HG02759 (cell line): ENCODE results near the gene NID1.

Experiments
- ATAC-seq: cut with Tn5 transposase; IDR thresholded peaks from one replicate; pipeline ENCODE4 v1.9.1; 2021; ENCODE audit warnings: mild to moderate bottlenecking, moderate library complexity; ENCODE audit not compliant: unreplicated experiment

Gene NID1

DNA sequence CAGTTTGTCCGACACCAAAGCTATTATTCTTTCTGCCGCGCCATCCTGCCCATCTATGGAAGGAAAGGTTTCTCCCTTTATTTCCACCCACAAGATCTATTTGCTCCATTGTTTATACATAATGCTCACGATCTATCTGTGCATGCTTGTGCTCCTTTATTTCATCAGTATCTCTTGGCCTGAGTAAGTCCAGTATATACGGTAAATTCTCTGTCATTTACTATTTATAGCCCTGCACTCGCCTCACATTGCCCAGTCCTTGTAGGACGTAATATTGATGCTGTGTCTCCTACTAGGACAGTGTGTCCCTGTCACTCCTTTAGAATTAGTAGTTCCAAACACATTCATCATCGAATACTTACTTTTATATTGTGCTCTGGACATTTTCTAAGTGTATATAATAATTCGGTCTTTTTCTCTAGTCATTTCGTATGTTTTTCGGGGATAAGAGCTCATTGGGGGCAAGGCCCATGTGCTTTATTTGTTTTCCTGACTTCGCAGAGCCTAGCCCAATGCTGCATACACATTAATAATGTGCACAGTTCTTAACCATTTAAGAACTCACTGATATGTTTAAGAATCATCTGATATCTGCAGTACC, 3.1 kb upstream of the NID1 start:
- ATAC-seq = no peak

DNA sequence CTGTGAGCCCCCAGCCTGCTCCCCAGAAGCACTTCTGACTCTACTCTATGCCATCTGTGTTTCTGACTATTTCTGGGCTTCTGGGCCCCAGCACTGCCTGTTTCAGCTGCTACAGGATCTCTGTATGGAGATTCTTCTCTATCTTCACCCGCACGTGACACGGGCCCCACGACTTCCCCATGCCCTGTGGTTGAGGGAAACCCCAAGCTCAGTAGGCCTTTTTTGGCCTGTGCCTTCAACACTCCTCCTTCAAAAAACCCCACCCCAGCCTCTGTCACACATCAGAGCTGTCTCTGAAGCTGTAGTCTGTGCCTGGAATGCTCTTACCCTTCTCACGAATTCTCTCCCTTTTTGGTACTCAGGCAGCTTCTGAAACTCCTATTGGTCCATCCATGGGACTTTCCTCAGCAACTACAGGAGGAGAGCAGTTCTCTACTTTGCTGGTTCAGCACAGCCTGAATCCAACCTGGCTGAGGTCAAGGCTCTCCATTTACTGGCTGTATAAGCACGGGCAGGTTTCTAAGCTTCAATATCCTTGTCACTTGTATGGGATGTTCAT, 2.0 kb upstream of the NID1 start:
- peak; percentile 82 for ATAC-seq

DNA sequence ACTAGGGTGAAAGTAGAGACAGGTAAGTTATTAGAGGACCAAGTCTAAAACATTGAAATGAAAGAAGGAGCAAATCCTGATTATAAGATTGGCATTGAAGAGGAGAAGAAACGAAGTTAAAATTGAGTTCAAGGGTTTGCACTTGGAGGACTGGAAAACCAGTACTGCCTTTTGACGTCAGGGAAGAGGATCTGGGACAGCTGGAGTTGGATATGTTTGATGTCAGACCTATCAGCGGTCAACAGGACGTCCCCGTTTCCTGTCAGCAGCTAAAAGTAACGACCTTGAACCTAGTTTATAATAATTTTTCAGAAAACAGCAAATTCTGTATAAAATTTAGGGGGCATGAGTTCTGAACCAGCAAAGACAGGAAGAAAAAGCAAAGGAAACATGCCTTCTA, 1.2 kb upstream of the NID1 start:
- no peak for ATAC-seq

DNA sequence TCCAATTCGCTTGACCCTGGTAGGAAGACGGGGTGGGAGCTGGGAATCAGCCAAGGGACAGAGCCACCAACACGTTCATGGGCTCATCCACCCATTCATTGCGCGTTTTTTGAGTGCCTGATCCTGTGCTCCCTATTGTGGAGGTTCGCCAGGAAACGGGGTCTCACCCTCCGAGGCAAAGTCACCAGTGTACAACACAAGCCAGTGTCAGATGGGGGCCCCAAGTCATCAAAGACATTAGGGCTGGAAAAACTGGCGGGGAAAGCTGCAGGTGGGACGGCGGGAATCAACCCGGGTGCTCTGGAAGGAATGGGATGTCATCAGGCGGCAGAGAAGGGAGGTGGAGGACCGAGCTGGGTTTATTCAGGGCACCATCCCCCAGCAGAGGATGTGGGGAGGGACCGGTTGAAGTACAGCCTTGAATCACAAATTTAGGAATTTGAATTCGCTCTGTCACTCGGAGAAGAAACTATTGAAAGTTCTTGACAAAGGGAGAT, 667 bp upstream of the NID1 start:
- no peak for ATAC-seq

DNA sequence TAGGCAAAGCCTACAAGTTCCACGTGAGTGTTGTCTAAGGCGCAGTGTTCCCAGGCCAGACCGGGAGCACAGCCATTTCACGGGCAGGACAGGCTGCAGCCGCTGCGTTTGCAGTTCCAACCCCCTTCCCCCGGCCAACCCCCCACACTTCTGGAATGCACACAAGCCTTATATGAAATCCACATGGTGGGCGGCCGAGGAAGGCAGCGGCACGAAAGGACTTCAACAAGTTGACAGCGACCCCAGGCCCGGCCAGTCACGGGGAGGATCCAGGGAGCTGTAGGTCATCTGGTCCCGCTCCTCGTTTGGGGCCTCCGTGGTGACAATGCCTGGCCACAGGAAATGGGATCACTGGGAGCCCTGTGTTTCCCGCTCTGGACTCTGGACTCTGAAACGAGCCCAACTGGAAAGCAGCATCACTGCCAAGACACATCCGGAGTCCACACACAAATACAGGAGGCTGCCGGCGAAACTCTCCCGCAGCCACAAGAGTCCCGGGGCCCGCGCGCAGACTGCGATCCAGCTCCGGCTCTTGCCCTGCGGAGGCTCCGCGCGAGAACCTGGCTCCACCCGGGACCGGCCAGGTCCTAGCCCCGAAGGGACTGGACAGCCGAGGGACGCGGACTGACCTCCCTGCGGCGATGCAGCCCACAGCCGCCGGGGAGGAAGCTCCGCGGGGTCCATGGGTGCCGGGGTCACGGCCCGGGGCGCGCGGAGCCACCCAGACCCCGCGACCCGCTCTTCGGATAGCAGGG, 794 bp downstream of the NID1 start:
- ATAC-seq = peak; percentile 11

DNA sequence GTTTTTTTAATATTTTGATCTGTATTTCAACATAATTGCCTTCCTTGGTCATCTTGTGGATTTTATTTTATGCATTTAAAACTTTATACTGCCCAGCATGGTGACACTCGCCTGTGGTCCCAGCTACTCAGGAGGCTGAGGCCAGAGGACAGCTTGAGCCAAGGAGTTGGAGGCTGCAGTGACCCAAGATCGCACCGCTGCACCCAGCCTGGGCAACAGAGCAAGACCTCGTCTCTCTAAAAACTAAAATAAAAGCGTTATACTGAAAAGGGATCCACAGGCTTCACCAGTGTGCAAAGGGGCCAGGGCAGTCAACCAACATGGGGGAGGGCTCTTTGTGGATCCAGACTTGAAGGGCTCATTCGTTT, 1.4 kb downstream of the NID1 start:
- no peak for ATAC-seq

DNA sequence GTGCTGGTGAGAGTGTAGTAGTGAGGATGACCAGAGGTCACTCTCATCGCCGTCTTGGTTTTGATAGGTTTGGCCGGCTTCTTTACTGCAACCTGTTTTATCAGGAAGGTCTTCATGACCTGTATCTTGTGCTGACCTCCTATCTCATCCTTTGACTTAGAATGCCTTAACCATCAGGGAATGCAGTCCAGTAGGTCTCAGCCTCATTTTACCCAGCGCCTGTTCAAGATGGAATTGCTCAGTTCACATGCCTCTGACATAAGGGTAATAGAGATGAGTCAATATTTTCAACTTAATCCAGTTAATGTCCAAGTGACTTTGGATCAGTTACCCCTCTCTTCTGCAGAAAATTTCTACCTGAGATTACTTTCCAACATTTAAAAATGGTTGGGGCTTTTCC, 4.6 kb downstream of the NID1 start:
- ATAC-seq = no peak

DNA sequence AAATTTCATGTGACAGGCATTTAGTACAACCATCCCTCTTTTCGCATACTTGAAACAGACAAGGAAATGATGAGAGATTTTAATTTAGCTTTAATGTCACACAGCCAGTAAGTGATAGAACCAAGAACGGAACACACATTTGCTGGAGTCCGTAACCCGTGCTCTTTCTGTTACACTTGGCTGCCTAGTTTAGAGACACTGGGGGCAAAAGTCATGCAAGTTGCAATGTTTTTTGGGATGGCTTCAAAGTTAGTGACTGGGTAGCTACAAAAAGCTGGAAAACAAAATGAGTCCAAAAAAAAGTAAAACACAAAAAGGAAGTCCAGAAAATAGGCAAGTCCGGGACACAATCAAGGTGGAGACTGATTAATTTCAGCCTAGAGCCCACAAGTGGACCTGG, 5.9 kb downstream of the NID1 start:
- ATAC-seq = no peak

DNA sequence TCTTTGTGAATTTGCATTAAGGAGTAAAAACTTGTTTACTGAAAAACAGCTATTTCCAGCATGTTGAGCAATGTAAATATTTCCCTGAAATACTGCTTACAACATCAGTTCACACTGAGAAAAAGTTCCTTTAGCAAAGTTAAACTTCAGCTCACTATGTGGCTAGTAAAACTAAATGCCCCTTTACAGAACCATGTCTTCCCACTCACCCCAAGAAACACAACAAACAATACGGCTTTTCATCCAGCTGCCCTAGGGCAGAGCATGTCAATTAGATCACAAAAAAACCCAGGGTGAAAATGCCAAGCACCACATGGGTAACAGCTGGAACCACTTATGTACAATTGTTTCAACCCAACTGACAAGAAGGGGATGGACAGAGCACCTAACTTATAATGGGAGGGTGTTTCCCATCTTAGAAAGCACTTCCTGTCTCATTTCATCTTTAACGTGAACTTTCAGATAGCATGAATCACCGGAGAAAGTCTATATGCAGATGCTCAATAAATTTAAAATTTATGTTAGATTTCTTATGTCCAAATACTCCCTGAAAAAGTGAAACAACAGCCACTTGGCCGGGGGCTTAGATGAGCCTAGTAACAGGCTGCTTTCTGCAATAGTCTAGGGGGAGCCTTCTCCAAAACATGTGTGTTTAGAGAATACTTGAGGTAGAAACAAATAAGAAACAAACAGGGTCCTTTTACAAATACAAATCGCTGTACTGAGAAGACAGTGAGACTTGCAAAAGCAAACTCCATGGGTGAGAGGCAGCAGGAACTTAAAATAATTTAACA, 6.6 kb downstream of the NID1 start:
- peak; percentile 91 for ATAC-seq

DNA sequence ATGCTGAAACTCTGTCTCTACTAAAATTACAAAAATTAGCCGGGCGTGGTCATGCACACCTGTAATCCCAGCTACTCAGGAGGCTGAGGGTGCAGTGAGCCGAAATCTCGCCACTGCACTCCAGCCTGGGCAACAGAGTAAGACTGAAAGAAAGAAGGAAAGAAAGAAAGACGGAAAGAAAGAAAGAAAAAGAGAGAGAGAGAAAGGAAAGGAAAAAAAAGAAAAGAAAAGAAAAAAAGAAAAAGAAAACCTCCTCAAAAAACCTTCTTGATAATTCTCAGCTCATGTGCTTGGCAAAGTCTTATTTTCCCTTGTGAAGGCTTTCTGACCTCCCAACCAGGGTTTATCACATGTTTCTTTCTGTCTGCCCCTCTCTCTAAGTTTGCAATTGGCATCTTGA, 7.3 kb downstream of the NID1 start:
- ATAC-seq = no peak

DNA sequence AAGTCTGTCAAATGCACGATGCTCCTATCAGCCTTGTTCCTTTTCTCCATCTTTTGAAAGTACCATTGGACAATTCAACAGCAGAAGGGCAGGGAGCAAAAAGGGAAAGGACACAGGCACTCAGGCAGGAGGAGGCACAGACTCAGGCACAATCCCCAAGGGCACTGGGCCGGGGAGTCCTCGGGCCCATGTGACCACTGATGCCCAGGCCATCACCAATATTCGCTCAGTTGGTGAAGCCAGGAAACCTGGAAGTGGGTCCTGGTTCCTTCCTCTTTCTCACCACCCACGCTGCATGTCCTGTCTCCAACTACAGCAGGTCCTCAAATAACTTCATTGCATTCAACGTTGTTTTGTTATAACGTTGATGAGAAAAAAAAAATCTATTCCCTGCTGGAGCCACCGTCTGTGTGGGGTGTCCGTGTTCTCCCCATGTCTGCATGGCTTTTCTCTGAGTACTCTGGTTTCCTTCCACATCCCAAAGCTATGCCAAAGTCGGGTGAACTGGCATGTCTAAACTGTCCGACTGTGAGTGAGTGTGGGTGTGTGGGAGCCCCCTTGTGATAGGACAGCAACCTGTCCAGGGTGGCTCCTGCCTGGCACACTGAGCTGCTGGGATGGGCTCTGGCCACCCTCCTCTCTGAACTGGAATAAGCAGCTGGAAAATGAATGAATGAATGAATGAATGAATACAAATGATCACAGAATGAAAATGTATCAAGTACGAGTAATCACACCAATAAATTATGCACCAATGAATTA, 12.5 kb downstream of the NID1 start:
- ATAC-seq = no peak

DNA sequence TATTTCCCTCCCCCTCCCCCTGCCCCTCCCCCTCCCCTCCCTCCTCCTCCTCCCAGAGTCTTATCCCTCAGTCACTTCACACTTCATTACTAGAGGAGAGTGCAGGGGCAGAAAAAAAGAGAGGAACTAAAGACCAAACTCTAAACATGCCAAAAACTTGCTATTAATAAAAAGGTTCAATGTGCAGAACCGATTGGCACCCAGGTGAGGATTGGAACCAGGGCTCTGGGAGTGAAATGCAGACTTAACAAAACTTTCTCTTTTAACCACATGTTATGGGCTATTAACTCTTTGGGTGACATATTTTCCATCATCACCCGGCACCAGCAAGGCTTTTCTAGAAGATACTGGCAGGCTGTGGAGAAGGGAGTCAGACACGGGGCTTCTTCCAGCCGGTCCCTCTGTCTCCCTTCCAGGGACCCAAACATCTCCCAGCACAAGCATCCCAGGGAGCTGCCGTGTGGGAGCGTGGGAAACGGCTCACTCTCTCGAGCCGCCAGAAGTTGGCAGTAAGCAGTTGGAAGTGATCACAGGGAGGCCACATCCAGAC, 13.6 kb downstream of the NID1 start:
- no peak for ATAC-seq

DNA sequence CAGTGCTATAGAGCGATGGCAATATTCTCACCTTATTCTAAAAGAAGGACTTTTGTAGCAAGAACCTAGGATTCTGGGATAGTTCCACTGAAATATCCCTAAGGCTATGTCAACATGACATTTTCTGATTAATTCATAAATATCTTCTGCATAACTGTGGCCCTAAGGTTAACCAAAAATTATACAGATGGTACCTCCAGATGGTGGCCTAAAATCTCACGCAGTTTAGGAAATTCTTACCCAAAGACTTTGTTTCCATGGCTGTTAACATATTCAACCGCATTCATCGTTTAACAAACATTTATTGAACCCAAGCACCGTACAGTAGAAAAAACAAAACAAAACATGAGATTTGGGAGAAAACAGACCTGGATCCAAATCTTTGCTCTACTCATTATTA, 19.1 kb downstream of the NID1 start:
- ATAC-seq = no peak

DNA sequence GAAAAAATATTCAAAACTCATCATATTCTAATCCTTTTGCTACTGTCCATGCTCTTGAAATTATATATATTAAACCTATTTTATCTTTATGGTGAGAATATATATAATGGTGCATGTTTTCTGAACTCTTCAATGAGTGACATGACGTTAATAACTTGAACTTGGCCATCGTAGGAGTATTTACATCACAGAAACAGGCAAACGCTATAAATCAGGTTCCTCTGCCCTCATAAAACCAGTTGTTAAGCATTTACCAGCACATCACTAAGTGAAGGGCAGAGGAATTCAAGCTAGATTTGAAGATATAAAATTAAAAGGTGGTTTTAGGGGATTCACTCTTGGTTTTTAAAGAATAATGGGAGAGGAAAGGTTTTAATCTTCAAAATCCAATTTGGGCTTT, 20.5 kb downstream of the NID1 start:
- no peak for ATAC-seq

DNA sequence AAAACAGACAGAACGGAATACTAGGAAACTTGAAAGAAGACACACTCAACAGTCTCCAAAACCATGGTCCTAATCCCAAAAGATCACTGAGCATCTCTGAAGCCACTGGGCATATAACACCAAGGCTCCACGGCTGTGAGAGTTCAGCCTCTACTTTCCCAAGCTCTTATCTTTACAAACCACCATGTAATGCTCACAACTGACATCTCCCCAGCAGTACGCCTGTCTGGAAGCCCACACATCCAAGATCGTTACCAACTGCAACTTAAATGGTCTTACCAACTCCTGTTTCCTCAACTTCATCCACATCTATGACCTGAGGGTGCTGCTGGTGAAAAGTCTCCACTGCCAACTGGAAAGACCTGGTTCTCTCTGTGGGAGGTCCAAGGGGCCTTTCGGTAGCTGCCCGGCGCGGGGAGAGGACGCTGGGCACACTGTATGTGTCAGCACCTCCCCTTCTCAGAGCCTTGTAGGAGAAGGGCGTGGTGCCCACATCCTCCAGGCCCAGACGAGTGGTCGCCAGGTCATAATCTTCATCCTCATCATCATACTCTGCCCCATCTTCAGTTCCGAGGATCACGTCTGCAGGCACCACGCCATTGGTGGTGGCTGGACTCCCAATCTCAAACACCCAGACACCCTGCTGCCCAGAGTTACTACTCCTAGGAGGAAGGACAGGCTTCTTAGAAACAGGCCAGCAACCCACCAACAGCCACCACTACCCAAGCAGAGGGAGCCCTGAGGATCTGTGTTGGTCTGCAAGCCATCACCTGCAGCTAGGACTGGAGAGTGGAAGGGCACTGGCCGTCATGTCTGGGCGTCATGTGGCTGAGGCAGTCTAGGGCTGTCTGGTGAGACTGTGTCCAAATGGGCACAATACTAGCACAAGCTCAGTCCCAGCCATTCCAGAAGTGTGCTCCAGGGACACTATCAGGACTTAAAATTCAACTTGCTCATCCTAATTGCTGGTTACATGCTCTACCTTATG, 23.0 kb downstream of the NID1 start:
- ATAC-seq = no peak

DNA sequence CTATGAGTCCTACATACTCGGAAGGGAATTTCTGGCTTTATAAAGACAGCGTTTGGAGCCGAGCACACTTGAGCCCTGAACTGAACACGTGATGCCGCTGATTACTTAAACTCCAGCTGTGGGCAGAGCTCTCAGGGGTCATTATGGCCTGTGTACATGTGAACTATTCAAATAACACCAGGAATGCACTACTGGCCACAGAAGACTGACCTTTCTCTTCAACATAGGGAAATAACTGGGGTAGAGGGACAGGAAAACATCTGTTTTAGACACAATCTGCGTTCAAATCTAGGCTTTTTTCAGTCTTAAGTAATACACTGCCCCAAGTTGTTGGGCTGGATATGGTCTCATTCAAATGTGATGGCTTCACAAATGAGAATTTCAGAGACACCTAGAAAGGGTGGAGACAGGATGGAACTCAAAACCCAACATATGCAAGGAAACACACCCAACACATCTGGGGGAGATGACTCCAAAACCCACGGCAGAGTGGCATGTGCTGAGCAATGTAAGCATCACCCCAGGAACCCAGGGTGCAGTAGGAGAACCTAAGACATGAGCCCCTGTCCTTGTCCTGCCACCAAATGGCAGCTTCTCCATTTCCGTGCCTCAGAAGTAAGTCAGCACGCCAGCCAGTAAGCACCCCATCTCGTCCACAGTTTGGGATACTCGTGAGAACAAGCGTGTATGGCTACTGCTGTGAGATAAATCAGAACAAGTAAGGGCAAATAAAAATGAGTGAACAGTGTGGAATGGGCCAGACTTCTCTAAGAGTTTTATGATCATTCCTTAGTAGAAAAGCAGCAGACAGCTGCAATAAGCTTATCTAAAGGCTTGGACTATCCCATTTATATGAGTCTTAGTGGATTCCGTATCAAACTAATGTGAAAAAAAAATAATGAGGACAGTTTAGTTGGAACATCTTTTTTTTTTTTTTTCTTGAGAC, 24.9 kb downstream of the NID1 start:
- ATAC-seq = no peak

DNA sequence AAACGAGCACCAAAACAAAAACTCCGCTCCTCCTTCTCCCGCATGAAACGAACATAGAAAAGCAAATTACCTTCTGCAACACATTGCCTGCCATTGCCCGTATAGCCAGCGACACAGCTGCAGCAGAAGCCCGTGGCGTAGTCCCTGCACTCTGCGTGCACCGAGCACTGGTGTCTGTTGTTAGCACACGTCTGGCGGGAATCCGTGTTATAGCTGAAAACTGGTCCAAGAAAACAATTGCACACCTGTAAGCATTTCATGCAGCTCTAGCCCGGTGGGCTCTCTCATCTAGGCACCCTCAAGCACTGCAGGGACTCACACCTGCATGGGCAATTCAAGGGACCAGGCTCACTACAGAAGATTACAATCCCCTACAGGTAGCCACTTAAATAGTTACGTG, 26.9 kb downstream of the NID1 start:
- ATAC-seq = no peak

DNA sequence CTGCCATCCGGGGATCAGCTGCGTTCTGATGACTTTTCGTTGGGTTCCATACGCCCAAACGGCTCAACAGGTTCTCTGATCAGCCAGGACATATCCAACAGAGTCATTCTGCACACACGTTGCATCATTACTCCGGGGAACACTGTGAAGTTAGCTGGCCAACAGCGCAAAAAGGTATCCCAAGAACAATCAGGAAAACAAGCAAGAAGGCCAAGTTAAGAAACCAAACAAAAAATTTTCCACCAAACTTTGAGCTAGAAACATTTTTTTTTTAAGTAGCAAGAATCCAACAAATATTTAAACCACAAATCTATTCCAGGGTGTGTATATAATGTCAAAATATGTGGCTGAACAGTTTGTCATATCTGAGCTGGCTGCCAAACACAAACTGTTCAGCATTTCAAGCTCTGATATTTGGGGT, 29.2 kb downstream of the NID1 start:
- ATAC-seq = no peak
